T-cell (primary cell): ENCODE results near the gene PPP6R1. TPM values are rescaled to one million over a fixed set of nuclear protein-coding genes. Genes with fewer than 3 reads are reported as not detected.

Source experiments
- ATAC-seq, 4 experiments: fragments of 200-7000 bp in 3 of 4; fragments of 150-1000 bp in 1 of 4; cut with Tn5 transposase; replicated peaks in 1 of 4; 1 replicate in 3 of 4; 2 replicates in 1 of 4; pipeline ENCODE4 v1.10.0; 2021; ENCODE audit warnings: moderate library complexity in 3 of 4, mild to moderate bottlenecking in 2 of 4, moderate number of reproducible peaks in 1 of 4
- CTCF ChIA-PET, 2 donors: fragments of 300-600 bp; sonication (Branson Sonifier 250); formaldehyde crosslinking; loops; one replicate each; lab custom pipeline; 2022; ENCODE audit warnings: antibody characterized with exemption in 2 of 2; lab: Charles Lee
- POLR2A ChIA-PET, 2 donors: fragments of 300-600 bp; sonication (Branson Sonifier 250); formaldehyde crosslinking; loops; one replicate each; lab custom pipeline; 2022; ENCODE audit warnings: antibody characterized with exemption in 2 of 2; lab: Charles Lee
- DNase-seq, 35 experiments: peaks; one replicate each; pipeline versions ENCODE4 v3.0.0 to v3.0.0-alpha.2; 2013 to 2023
- H3K27ac ChIP-seq: one replicate; pipeline ENCODE4 v1.5.1; 2013; ENCODE audit warnings: low read length
- H3K27me3 ChIP-seq, 2 experiments: replicated peaks in 1 of 2; 1 replicate in 1 of 2; 2 replicates in 1 of 2; pipeline versions ENCODE4 v1.6.1 to v1.7.0; 2013; ENCODE audit warnings: low read length in 1 of 2, mixed read lengths in 1 of 2; ENCODE audit not compliant: control insufficient read depth in 2 of 2, insufficient read depth in 2 of 2; ENCODE audit errors: extremely low read depth in 1 of 2
- H3K36me3 ChIP-seq, 2 donors: 1 replicate in 1 of 2; 2 replicates in 1 of 2; pipeline versions ENCODE4 v1.6.1 to v1.7.0; 2013; ENCODE audit warnings: low read length in 1 of 2; ENCODE audit not compliant: control insufficient read depth in 2 of 2, insufficient read depth in 1 of 2; ENCODE audit errors: extremely low read depth in 1 of 2
- H3K4me1 ChIP-seq, 2 experiments: 1 replicate in 1 of 2; 2 replicates in 1 of 2; pipeline versions ENCODE4 v1.6.1 to v1.7.0; 2013; ENCODE audit warnings: low read length in 2 of 2, mixed read lengths in 1 of 2; ENCODE audit not compliant: insufficient read depth in 2 of 2, control insufficient read depth in 1 of 2; ENCODE audit errors: extremely low read depth in 1 of 2
- H3K4me3 ChIP-seq, 2 donors: 1 replicate in 1 of 2; 2 replicates in 1 of 2; pipeline versions ENCODE4 v1.5.1 to v1.7.0; 2013; ENCODE audit warnings: mild to moderate bottlenecking in 2 of 2, low read length in 1 of 2, moderate library complexity in 1 of 2; ENCODE audit not compliant: control insufficient read depth in 1 of 2; ENCODE audit errors: extremely low read depth in 1 of 2
- H3K9me3 ChIP-seq: 2 replicates; pipeline ENCODE4 v1.7.0; 2013
- H3K27ac Mint-ChIP-seq, 2 donors: one replicate each; pipeline ENCODE4 v1.8.0; 2020 to 2021; ENCODE audit warnings: mild to moderate bottlenecking in 2 of 2, mixed read lengths in 2 of 2
- H3K27me3 Mint-ChIP-seq, 2 donors: one replicate each; pipeline ENCODE4 v1.8.0; 2021 to 2022; ENCODE audit warnings: mixed read lengths in 2 of 2
- H3K36me3 Mint-ChIP-seq: one replicate; pipeline ENCODE4 v1.8.0; 2021; ENCODE audit warnings: mixed read lengths
- H3K4me1 Mint-ChIP-seq, 3 donors: one replicate each; pipeline ENCODE4 v1.8.0; 2020 to 2022; ENCODE audit warnings: mixed read lengths in 3 of 3, mild to moderate bottlenecking in 1 of 3
- H3K4me3 Mint-ChIP-seq, 3 donors: one replicate each; pipeline ENCODE4 v1.8.0; 2020 to 2022; ENCODE audit warnings: mild to moderate bottlenecking in 3 of 3, mixed read lengths in 3 of 3, moderate library complexity in 3 of 3
- H3K9me3 Mint-ChIP-seq, 3 donors: one replicate each; pipeline ENCODE4 v1.8.0; 2020 to 2022; ENCODE audit warnings: mixed read lengths in 3 of 3
- WGBS: methylation state at CpG from one replicate; pipeline ENCODE4 v1.1.5; 2013; ENCODE audit warnings: missing lambda C conversion rate; ENCODE audit not compliant: insufficient coverage; 5-methylcytosine and 5-hydroxymethylcytosine counted together
- total RNA-seq, 35 experiments: library from RNA in 6 of 35; stranded (reverse) in 6 of 35; fragments of 120-200 nt in 1 of 35; gene quantifications; one replicate each; pipeline versions ENCODE4 v1.2.1 to v1.2.4 and lab custom pipeline; 2013 to 2026

PPP6R1 gene
- total RNA-seq, 5 donors from 2014 or later (not counting 1 experiment from before 2014, with no cell fraction given) = 173 to 208 (median 194) TPM

DNA sequence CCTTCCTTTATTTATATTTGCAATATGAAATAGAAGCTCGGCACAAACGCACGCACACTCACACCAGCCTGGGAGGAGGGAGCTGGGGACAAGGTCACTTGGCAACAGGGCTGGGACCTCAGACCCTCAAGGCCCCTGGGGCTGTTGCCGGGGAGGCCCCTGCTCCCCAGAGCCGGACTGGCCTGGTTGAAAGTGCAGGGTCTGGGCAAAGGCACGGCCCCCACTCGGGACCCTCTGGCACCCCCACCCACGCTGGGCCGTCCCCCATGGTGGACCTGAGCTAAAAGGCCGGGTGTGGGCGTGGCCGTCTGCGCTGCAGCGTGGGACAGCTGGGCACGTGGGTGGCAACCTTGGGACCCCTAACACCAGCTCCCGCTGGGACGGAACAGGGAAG lies 29.0 kb downstream of the PPP6R1 start:
- WGBS = 94% methylated on average over 10 of the region's 17 CpGs
- H3K4me3 Mint-ChIP-seq = no peak overlapping the region
- H3K4me1 ChIP-seq = no peaks in the 10 kb centered on the region
- no peak overlapping the region for H3K27ac ChIP-seq
- no peak for ATAC-seq
- H3K4me1 Mint-ChIP-seq = peaks cover 0 to 3% (median 0%) of the 10 kb centered on the region in 3 donors
- no peaks in the 10 kb centered on the region for H3K9me3 Mint-ChIP-seq
- DNase-seq = no peak
- H3K36me3 Mint-ChIP-seq = peaks cover 40% of the 10 kb centered on the region
- H3K27me3 ChIP-seq = no peaks in the 10 kb centered on the region
- H3K9me3 ChIP-seq = no peaks in the 10 kb centered on the region
- no peaks in the 10 kb centered on the region for H3K27me3 Mint-ChIP-seq
- H3K36me3 ChIP-seq = peaks cover 30 to 82% of the 10 kb centered on the region in 2 donors
- ChIA-PET POLR2A (no interaction called here), CTCF (no interaction called here)
- H3K27ac Mint-ChIP-seq = no peak overlapping the region
- no peak overlapping the region for H3K4me3 ChIP-seq

DNA sequence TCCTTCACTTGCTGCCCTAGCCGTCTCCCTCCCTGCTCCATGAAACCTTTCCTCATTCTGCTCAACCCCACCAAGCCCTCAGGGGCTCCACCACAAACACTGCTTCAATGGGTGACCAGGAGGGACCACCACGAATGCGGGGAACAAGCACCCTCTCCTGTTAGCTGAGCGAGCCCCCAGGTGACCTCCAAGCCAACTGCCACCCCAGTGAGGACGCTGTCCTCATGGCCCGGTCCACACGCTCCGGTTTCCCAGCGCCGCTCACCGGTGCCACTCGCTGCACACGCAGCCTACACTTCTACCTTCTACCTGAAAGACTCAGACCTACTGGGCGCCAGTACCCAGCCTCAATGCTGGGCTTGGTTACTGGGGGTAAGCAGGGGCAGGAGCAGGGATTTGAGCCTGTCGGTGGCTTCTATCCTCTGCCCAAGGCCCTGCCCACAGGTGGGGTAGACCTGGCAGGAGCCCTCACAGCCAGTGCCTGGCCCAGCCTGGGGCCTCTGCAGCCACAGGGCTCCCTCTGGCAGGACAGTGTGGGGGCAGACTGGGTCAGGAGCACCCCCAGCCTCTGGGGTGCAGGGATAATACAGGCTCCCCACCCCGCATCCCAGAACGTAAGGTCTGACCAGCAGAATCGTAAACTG lies 29.6 kb downstream of the PPP6R1 start:
- Mint-ChIP-seq H3K27me3 (no peaks in the 10 kb centered on the region), H3K4me3 (no peak overlapping the region), H3K9me3 (no peaks in the 10 kb centered on the region), H3K4me1 (peaks cover 0 to 3% (median 0%) of the 10 kb centered on the region in 3 donors), H3K27ac (no peak overlapping the region), H3K36me3 (peaks cover 36% of the 10 kb centered on the region)
- WGBS = 99% methylated on average over 9 of the region's 18 CpGs
- H3K36me3 ChIP-seq = peaks cover 30 to 77% of the 10 kb centered on the region in 2 donors
- ChIA-PET POLR2A (no interaction called here), CTCF (no interaction called here)
- DNase-seq (no peak), ATAC-seq (no peak)
- no peak overlapping the region for H3K4me3 ChIP-seq
- H3K4me1 ChIP-seq = no peaks in the 10 kb centered on the region
- H3K27me3 ChIP-seq = no peaks in the 10 kb centered on the region
- no peaks in the 10 kb centered on the region for H3K9me3 ChIP-seq
- no peak overlapping the region for H3K27ac ChIP-seq

DNA sequence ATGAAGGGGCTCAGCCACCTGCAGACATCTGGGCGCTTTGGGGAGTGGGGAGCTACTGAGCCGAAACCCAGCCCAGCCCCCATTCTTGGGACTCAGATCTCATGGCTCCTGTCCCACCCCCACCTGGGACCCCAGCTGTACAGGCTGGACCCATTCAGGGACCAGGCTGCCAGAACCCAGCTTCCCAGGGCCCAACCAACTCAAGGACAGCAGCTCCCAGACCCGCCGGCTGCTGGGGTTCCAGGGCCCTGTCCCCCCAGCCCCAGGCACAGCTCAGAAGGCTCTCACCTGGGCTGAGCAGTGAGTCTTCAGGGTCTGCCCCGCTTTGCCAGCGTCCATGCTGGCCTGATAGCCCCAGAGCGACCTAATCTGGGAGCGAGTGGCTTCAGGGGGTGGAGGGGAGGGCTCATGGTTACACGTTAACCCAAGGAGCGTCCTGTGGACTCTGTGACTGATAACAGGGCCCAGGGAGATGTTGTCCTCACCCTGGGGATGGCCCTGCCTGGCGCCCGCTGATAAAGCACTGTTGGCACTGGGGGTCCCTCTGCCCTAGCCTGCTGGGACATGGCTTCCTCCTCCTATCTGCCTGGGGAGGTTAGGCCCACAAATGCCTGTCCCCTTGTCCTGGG lies 30.3 kb downstream of the PPP6R1 start, which contains the start of gene TMEM86B:
Gene TMEM86B, minus strand, starts transcription at position 361 of the 629 bp plus-strand sequence. Its CDS starts 22 bp downstream, at position 339.
- Mint-ChIP-seq H3K9me3 (no peaks in the 10 kb centered on the region), H3K27me3 (no peaks in the 10 kb centered on the region), H3K4me3 (no peak within 1 kb of the TSS), H3K27ac (no peak within 1 kb of the TSS), H3K4me1 (peaks cover 0 to 3% (median 0%) of the 10 kb centered on the region in 3 donors), H3K36me3 (peaks cover 33% of the 10 kb centered on the region)
- WGBS = 95% methylated on average over 11 of the region's 12 CpGs
- ATAC-seq (no peak), DNase-seq (no peak)
- Histone ChIP-seq H3K27me3 (no peaks in the 10 kb centered on the region), H3K4me1 (no peaks in the 10 kb centered on the region), H3K9me3 (no peaks in the 10 kb centered on the region), H3K27ac (no peak within 1 kb of the TSS), H3K36me3 (peaks cover 37 to 75% of the 10 kb centered on the region in 2 donors), H3K4me3 (no peak within 1 kb of the TSS)
- ChIA-PET POLR2A (no interaction called here), CTCF (no interaction called here)

DNA sequence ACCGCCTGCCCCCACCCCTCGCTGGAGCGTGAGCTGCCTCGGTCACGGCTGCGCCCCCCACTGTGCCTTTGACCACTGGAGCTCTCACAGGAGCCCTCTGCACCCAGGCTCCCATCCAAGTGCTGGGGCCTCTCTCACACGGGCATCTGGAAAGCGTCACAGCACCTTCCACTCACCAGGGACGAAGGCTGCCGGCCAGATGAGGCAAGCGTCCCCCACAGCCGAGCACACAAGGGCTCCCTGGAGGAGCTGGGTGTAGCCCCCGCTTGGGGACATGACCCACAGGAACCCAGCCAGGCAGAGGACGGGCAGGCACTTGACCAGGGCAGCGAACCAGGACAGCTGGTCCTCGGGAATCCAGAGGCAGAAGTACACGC lies 30.8 kb downstream of the PPP6R1 start:
- H3K4me3 Mint-ChIP-seq = no peak overlapping the region
- CTCF ChIA-PET = no interaction called here
- Histone ChIP-seq H3K4me3 (no peak overlapping the region), H3K4me1 (no peaks in the 10 kb centered on the region), H3K27ac (no peak overlapping the region), H3K27me3 (no peaks in the 10 kb centered on the region), H3K9me3 (no peaks in the 10 kb centered on the region), H3K36me3 (peaks cover 37 to 72% of the 10 kb centered on the region in 2 donors)
- no peaks in the 10 kb centered on the region for H3K9me3 Mint-ChIP-seq
- peaks cover 29% of the 10 kb centered on the region for H3K36me3 Mint-ChIP-seq
- WGBS = 88% methylated on average over 17 of the region's 17 CpGs
- H3K27me3 Mint-ChIP-seq = no peaks in the 10 kb centered on the region
- POLR2A ChIA-PET = no interaction called here
- peaks cover 0 to 3% (median 0%) of the 10 kb centered on the region in 3 donors for H3K4me1 Mint-ChIP-seq
- DNase-seq (no peak), ATAC-seq (no peak)
- H3K27ac Mint-ChIP-seq = no peak overlapping the region

DNA sequence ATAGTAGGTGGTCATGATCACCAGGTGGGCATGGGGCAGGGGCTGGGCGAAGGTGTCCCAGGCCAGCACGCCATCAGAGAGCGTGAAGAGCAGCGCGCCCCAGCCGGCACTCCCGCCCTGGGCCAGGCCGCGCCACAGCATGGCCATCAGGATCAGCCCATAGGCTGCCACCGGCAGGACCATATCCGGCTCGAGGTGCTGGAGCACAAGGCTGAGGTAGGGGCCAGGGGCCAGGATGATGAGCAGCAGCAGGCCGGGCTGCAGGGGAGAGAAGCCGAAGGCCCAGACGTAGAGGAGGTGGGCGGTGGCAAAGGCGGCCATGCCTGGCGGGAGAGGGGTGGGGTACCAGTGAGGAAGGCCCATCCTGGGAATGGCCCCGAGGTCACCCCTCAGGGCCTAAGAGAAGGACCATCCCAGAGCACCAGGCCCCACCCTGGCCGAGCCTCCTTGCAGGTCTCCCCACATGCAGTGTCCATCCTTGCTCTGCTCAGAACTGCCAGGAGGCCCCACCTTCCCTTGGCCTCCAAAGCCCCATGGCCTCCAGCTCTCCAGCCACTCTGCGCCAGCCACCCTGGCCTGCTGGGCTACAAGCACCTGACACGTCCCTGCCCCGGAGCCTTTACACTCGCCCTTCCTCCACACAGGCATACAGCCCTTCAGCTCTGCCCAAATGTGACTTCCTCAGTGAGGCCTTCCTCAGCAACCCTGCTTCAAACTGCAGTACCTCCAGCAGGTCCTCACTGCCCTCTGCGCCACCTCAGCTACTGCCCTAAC lies 31.4 kb downstream of the PPP6R1 start:
- ChIA-PET POLR2A (no interaction called here), CTCF (no interaction called here)
- Mint-ChIP-seq H3K4me1 (peaks cover 0 to 3% (median 0%) of the 10 kb centered on the region in 3 donors), H3K27me3 (no peaks in the 10 kb centered on the region), H3K27ac (no peak overlapping the region), H3K4me3 (no peak overlapping the region), H3K36me3 (peaks cover 23% of the 10 kb centered on the region), H3K9me3 (no peaks in the 10 kb centered on the region)
- DNase-seq = no peak
- Histone ChIP-seq H3K4me1 (no peaks in the 10 kb centered on the region), H3K27ac (no peak overlapping the region), H3K9me3 (no peaks in the 10 kb centered on the region), H3K36me3 (peaks cover 34 to 67% of the 10 kb centered on the region in 2 donors), H3K27me3 (no peaks in the 10 kb centered on the region), H3K4me3 (no peak overlapping the region)
- peak in 1 of 4 experiments; percentile 9 for ATAC-seq
- WGBS = 95% methylated on average over 16 of the region's 25 CpGs

DNA sequence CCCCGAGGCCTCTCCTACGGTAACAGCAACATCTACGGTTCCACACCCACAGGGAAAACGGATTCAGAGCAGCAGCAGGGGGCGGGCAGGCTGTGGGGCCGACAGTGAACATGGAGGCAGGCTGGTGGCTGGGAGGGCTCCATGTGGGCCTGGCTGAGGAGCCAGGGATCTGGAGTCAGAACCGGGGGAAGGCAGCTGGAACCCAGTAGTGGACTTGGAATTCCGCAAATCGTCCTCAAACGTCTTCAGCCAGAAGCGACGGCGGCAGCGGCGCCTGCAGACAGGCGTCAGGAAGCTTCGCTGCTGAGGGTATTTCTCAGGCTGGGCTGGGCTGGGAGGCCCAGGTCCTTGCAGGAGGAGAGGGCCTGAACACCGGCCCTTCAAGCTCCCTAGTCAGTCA lies 32.0 kb downstream of the PPP6R1 start:
- Histone ChIP-seq H3K27ac (no peak overlapping the region), H3K36me3 (peaks cover 28 to 60% of the 10 kb centered on the region in 2 donors), H3K9me3 (no peaks in the 10 kb centered on the region), H3K27me3 (no peaks in the 10 kb centered on the region), H3K4me3 (no peak overlapping the region), H3K4me1 (no peaks in the 10 kb centered on the region)
- ATAC-seq (no peak), DNase-seq (no peak)
- no peak overlapping the region for H3K4me3 Mint-ChIP-seq
- ChIA-PET CTCF (no interaction called here), POLR2A (no interaction called here)
- H3K27ac Mint-ChIP-seq = no peak overlapping the region
- peaks cover 22% of the 10 kb centered on the region for H3K36me3 Mint-ChIP-seq
- no peaks in the 10 kb centered on the region for H3K27me3 Mint-ChIP-seq
- no peaks in the 10 kb centered on the region for H3K9me3 Mint-ChIP-seq
- 90% methylated on average over 16 of the region's 18 CpGs for WGBS
- peaks cover 0 to 3% (median 0%) of the 10 kb centered on the region in 3 donors for H3K4me1 Mint-ChIP-seq
